GM23338 (cell line): ENCODE data around the gene RBM24. TPM values are rescaled to one million over a fixed set of nuclear protein-coding genes. Genes with fewer than 3 reads are reported as not detected.
A peak's percentile ranks its signal among the peaks of the same experiment; 100 is the strongest.

ENCODE experiments used
- ATAC-seq: fragments of 200-7000 bp; cut with Tn5 transposase; 3 replicates; pipeline ENCODE4 v1.9.1; 2020
- DNase-seq: peaks from one replicate; pipeline ENCODE4 v3.0.0-alpha.2; 2015; ENCODE audit warnings: low spot score
- H2AFZ ChIP-seq: fragments of 200-600 bp; sonication (generic); 2 replicates; pipeline ENCODE4 v1.8.0; 2016; ENCODE audit warnings: antibody characterized with exemption, mild to moderate bottlenecking, moderate library complexity
- H3F3A ChIP-seq: fragments of 200-600 bp; sonication (generic); replicated peaks from 2 replicates; pipeline ENCODE4 v1.8.0; 2017; ENCODE audit warnings: antibody characterized with exemption, mixed run types, low read depth
- H3K27ac ChIP-seq: fragments of 200-600 bp; sonication (generic); 2 replicates; pipeline ENCODE4 v1.6.1; 2016; ENCODE audit warnings: low read depth
- H3K27me3 ChIP-seq: fragments of 200-600 bp; sonication (generic); 2 replicates; pipeline ENCODE4 v1.8.0; 2016; ENCODE audit warnings: mild to moderate bottlenecking, mixed run types, moderate library complexity; ENCODE audit not compliant: insufficient read depth
- H3K36me3 ChIP-seq: fragments of 200-600 bp; sonication (generic); 2 replicates; pipeline ENCODE4 v1.8.0; 2016; ENCODE audit warnings: mild to moderate bottlenecking; ENCODE audit not compliant: insufficient read depth
- H3K4me1 ChIP-seq: fragments of 200-600 bp; sonication (generic); 2 replicates; pipeline ENCODE4 v1.8.0; 2016; ENCODE audit warnings: mild to moderate bottlenecking, moderate library complexity; ENCODE audit not compliant: insufficient read depth
- H3K4me2 ChIP-seq: fragments of 200-600 bp; sonication (generic); 2 replicates; pipeline ENCODE4 v1.7.1; 2017; ENCODE audit warnings: mixed run types
- H3K4me3 ChIP-seq: fragments of 200-600 bp; sonication (generic); 2 replicates; pipeline ENCODE4 v1.6.1; 2016; ENCODE audit warnings: mixed run types
- H3K79me2 ChIP-seq: fragments of 200-600 bp; sonication (generic); replicated peaks from 2 replicates; pipeline ENCODE4 v1.8.0; 2017; ENCODE audit warnings: mild to moderate bottlenecking; ENCODE audit not compliant: insufficient read depth
- H3K9me2 ChIP-seq: fragments of 200-600 bp; sonication (generic); 2 replicates; pipeline ENCODE4 v1.8.0; 2017; ENCODE audit not compliant: insufficient read depth
- H4K20me1 ChIP-seq: fragments of 200-600 bp; sonication (generic); replicated peaks from 2 replicates; pipeline ENCODE4 v1.8.0; 2017; ENCODE audit warnings: mild to moderate bottlenecking; ENCODE audit not compliant: insufficient read depth
- H3K27ac Mint-ChIP-seq: 2 replicates; pipeline ENCODE4 v1.8.0; 2020; ENCODE audit warnings: inconsistent platforms, mild to moderate bottlenecking, moderate library complexity, mixed read lengths
- H3K27me3 Mint-ChIP-seq: 3 replicates; pipeline ENCODE4 v1.8.0; 2022; ENCODE audit warnings: low read depth, mild to moderate bottlenecking, moderate library complexity, mixed read lengths, inconsistent platforms; ENCODE audit not compliant: insufficient read depth, poor library complexity
- H3K36me3 Mint-ChIP-seq: 3 replicates; pipeline ENCODE4 v1.8.0; 2021; ENCODE audit warnings: low read depth, mild to moderate bottlenecking, inconsistent platforms, moderate library complexity, mixed read lengths
- H3K4me1 Mint-ChIP-seq: 3 replicates; pipeline ENCODE4 v1.8.0; 2020; ENCODE audit warnings: mild to moderate bottlenecking, inconsistent platforms, mixed read lengths
- H3K4me3 Mint-ChIP-seq: 3 replicates; pipeline ENCODE4 v1.8.0; 2021; ENCODE audit warnings: moderate library complexity, mild to moderate bottlenecking, inconsistent platforms, mixed read lengths
- H3K9me3 Mint-ChIP-seq: 3 replicates; pipeline ENCODE4 v1.8.0; 2020; ENCODE audit warnings: moderate library complexity, mild to moderate bottlenecking, inconsistent platforms, mixed read lengths
- CTCF ChIP-seq, 2 experiments: fragments of 200-600 bp in 1 of 2; sonication (generic) in 1 of 2; conservative IDR thresholded peaks; 2 replicates each; pipeline versions ENCODE4 v1.5.1 to v1.6.1; 2016 to 2017; ENCODE audit warnings: antibody characterized with exemption in 2 of 2, low read depth in 2 of 2, mild to moderate bottlenecking in 2 of 2, moderate library complexity in 1 of 2
- ETS1 ChIP-seq: IDR thresholded peaks from 2 replicates; pipeline ENCODE4 v1.6.1; 2016; ENCODE audit warnings: antibody characterized with exemption
- EZH2 ChIP-seq: fragments of 200-600 bp; sonication (generic); IDR thresholded peaks from one replicate; pipeline ENCODE4 v1.8.0; 2017; ENCODE audit warnings: antibody characterized with exemption, mild to moderate bottlenecking, low read depth; ENCODE audit not compliant: unreplicated experiment
- JUNB ChIP-seq: IDR thresholded peaks from one replicate; pipeline ENCODE4 v1.6.1; 2016; ENCODE audit warnings: antibody characterized with exemption; ENCODE audit not compliant: unreplicated experiment
- NANOG ChIP-seq: IDR thresholded peaks from 2 replicates; pipeline ENCODE4 v1.6.1; 2016; ENCODE audit warnings: antibody characterized with exemption, borderline replicate concordance
- POLR2AphosphoS5 ChIP-seq: IDR thresholded peaks from 2 replicates; pipeline ENCODE4 v1.6.1; 2016; ENCODE audit warnings: antibody characterized with exemption, low read depth
- REST ChIP-seq: IDR thresholded peaks from one replicate; pipeline ENCODE4 v1.6.1; 2018; ENCODE audit warnings: antibody characterized with exemption; ENCODE audit not compliant: unreplicated experiment
- STAT1 ChIP-seq: IDR thresholded peaks from one replicate; pipeline ENCODE4 v1.6.1; 2016; ENCODE audit warnings: antibody characterized with exemption; ENCODE audit not compliant: unreplicated experiment
- ZNF331 ChIP-seq: fragments of 250-450 bp; sonication (Bioruptor Pico); IDR thresholded peaks from 2 replicates; pipeline ENCODE4 v1.5.0; 2020; ENCODE audit warnings: low read depth, mild to moderate bottlenecking, moderate library complexity
- polyA plus RNA-seq: library from polyadenylated mRNA; unstranded; fragments of >200 nt; fragmentation: Nextera tagmentation; extraction: Ambion mirVana; gene quantifications from 2 replicates; pipeline ENCODE4 v1.2.1, GENCODE V29; 2016
- total RNA-seq: library from RNA; depleted of rRNA; stranded (reverse); fragments of >200 nt; shearing (Covaris generic); gene quantifications from 2 replicates; pipeline ENCODE4 v1.2.3, GENCODE V29; 2014

RBM24 gene
- total and polyA plus RNA-seq, 2 experiments from 2014 or later: 0.27 to 1.3 TPM

- ATAC-seq (no peak), DNase-seq (no peak)
- Histone ChIP-seq H3K4me2 (no peak overlapping the region), H3K9me2 (no peaks in the 10 kb centered on the region), H3K36me3 (no peaks in the 10 kb centered on the region), H2AFZ (no peak overlapping the region), H3F3A (no peaks in the 10 kb centered on the region), H3K4me1 (no peaks in the 10 kb centered on the region), H3K79me2 (no peaks in the 10 kb centered on the region), H3K27me3 (no peaks in the 10 kb centered on the region), H3K4me3 (no peak overlapping the region), H3K27ac (no peak overlapping the region), H4K20me1 (no peaks in the 10 kb centered on the region)
- Mint-ChIP-seq H3K4me3 (no peak overlapping the region), H3K9me3 (peaks cover 4% of the 10 kb centered on the region; the same call in 2 of the 3 replicates), H3K27ac (no peak overlapping the region), H3K4me1 (peaks cover 14% of the 10 kb centered on the region), H3K36me3 (no peaks in the 10 kb centered on the region; the same call in 2 of the 3 replicates), H3K27me3 (no peaks in the 10 kb centered on the region)
- no peak for TF ChIP-seq NANOG
These were observed 34.1 kb downstream of the RBM24 start for GRCh38 chr6:17315262-17315661.

- H3K79me2 ChIP-seq: no peaks in the 10 kb centered on the region
- H3K36me3 Mint-ChIP-seq: no peaks in the 10 kb centered on the region; the same call in 2 of the 3 replicates
These were observed 37.4 kb downstream of the RBM24 start for GRCh38 chr6:17318435-17319165.

More at GRCh38 chr6:17318435-17319165, 37.4 kb downstream of the RBM24 start:
- no peaks in the 10 kb centered on the region for H3K4me1 ChIP-seq
- 0 out of 2 replicates have a peak overlapping the region, but pooled peaks have one; percentile 2 for H2AFZ ChIP-seq
- no peaks in the 10 kb centered on the region; the same call in 1 of the 2 replicates for H3K9me2 ChIP-seq
- no peaks in the 10 kb centered on the region for H3K36me3 ChIP-seq
- H3K27ac Mint-ChIP-seq: no peak overlapping the region
- H4K20me1 ChIP-seq: no peaks in the 10 kb centered on the region
- H3K4me2 ChIP-seq: no peak overlapping the region
- H3F3A ChIP-seq: no peaks in the 10 kb centered on the region
- peaks cover 4% of the 10 kb centered on the region; the same call in 2 of the 3 replicates for H3K9me3 Mint-ChIP-seq
- H3K4me1 Mint-ChIP-seq: peaks cover 10% of the 10 kb centered on the region
- ATAC-seq (no peak), DNase-seq (no peak)
- no peak overlapping the region for H3K4me3 ChIP-seq
- TF ChIP-seq STAT1 (no peak), EZH2 (no peak), JUNB (no peak), POLR2AphosphoS5 (no peak), REST (no peak), CTCF (conservative IDR thresholded peaks at IDR 0.05; ENCODE audit: low read depth in 2 of 2) (no peak), ETS1 (no peak), ZNF331 (CRISPR knock-in tag) (no peak), NANOG (no peak)
- H3K27ac ChIP-seq: no peak overlapping the region
- no peak overlapping the region for H3K4me3 Mint-ChIP-seq
- no peaks in the 10 kb centered on the region for H3K27me3 ChIP-seq
- no peaks in the 10 kb centered on the region for H3K27me3 Mint-ChIP-seq
